ENCODE data around the gene VIL1. TPM values are rescaled to one million over a fixed set of nuclear protein-coding genes. Genes with fewer than 3 reads are reported as not detected.

VIL1 gene
- total and polyA plus RNA-seq, 2 of the 13 experiments (the other 11 are each of a cell fraction or from before 2014, with no cell fraction given): 287 to 301 TPM

- TF ChIP-seq, protein P1, sequence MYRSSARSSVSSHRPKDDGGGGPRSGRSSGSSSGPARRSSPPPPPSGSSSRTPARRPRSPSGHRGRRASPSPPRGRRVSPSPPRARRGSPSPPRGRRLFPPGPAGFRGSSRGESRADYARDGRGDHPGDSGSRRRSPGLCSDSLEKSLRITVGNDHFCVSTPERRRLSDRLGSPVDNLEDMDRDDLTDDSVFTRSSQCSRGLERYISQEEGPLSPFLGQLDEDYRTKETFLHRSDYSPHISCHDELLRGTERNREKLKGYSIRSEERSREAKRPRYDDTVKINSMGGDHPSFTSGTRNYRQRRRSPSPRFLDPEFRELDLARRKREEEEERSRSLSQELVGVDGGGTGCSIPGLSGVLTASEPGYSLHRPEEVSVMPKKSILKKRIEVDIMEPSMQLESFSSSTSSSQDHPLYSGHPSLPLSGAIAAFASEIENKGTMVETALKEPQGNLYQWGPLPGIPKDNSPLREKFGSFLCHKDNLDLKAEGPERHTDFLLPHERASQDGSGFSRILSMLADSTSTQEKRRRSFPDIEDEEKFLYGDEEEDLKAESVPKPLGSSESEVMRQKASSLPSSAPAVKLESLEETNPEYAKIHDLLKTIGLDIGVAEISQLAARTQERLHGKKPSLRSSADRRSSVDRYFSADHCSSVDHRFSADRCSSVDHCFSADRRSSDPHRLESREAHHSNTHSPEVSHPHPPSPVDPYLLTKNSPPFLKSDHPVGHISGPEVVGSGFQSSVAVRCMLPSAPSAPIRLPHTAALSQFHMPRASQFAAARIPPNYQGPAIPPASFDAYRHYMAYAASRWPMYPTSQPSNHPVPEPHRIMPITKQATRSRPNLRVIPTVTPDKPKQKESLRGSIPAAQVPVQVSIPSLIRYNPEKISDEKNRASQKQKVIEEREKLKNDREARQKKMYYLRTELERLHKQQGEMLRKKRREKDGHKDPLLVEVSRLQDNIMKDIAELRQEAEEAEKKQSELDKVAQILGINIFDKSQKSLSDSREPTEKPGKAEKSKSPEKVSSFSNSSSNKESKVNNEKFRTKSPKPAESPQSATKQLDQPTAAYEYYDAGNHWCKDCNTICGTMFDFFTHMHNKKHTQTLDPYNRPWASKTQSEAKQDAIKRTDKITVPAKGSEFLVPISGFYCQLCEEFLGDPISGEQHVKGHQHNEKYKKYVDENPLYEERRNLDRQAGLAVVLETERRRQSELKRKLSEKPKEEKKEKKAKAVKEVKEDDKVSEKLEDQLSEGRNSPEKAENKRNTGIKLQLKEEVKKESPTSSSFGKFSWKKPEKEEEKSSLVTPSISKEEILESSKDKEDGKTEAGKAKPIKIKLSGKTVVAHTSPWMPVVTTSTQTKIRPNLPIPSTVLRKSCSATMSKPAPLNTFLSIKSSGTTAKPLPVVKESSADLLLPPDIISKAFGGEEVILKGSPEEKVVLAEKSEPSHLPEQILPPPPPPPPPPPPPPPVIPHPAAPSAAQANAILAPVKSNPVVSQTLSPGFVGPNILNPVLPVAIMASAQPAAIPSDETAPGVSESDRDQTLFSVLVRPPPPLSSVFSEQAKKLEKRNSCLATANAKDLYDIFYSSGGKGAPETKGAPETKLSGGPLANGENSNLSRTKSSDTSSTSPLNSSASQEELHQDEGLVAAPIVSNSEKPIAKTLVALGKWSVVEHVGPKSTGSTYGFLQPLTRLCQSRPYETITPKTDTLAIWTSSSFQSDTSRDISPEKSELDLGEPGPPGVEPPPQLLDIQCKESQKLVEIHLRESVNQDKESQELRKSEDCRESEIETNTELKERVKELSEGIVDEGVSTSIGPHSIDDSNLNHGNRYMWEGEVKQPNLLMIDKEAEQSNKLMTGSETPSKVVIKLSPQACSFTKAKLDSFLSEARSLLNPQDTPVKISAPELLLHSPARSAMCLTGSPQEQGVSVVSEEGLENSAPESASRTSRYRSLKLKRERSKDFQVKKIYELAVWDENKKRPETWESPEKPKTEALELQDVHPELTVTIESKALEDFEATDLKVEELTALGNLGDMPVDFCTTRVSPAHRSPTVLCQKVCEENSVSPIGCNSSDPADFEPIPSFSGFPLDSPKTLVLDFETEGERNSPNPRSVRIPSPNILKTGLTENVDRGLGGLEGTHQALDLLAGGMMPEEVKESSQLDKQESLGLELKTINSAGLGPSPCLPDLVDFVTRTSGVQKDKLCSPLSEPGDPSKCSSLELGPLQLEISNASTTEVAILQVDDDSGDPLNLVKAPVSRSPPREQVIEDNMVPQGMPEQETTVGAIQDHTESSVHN (CRISPR knock-in tag; IDR thresholded peaks at IDR 0.05): peak; percentile 80; the same call in 1 of the 2 replicates
- TF ChIP-seq, protein P2, sequence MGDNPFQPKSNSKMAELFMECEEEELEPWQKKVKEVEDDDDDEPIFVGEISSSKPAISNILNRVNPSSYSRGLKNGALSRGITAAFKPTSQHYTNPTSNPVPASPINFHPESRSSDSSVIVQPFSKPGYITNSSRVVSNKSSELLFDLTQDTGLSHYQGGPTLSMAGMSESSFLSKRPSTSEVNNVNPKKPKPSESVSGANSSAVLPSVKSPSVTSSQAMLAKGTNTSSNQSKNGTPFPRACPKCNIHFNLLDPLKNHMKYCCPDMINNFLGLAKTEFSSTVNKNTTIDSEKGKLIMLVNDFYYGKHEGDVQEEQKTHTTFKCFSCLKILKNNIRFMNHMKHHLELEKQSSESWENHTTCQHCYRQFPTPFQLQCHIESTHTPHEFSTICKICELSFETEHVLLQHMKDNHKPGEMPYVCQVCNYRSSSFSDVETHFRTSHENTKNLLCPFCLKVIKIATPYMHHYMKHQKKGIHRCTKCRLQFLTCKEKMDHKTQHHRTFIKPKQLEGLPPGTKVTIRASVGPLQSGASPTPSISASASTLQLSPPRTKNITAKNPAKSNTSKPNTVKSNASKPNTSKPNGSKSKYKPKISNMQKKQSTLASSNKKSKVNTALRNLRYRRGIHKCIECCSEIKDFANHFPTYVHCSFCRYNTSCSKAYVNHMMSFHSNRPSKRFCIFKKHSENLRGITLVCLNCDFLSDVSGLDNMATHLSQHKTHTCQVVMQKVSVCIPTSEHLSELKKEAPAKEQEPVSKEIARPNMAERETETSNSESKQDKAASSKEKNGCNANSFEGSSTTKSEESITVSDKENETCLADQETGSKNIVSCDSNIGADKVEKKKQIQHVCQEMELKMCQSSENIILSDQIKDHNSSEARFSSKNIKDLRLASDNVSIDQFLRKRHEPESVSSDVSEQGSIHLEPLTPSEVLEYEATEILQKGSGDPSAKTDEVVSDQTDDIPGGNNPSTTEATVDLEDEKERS (CRISPR knock-in tag; IDR thresholded peaks at IDR 0.05): no peak
- TF ChIP-seq DMAP1 (CRISPR knock-in tag; IDR thresholded peaks at IDR 0.05): peak; percentile 86
- peak; percentile 63 for TF ChIP-seq ZBTB21 (CRISPR knock-in tag; IDR thresholded peaks at IDR 0.05)
- TF ChIP-seq CREM (IDR thresholded peaks at IDR 0.05): peak; percentile 73
- TF ChIP-seq CREM (CRISPR knock-in tag; IDR thresholded peaks at IDR 0.05): no peak
- peak; percentile 68 for TF ChIP-seq PITX1 (CRISPR knock-in tag; IDR thresholded peaks at IDR 0.05)
- TF ChIP-seq FOXK1 (CRISPR knock-in tag; IDR thresholded peaks at IDR 0.05; ENCODE audit: borderline replicate concordance, low read depth): no peak; the same call in none of the 2 replicates
- no peak for TF ChIP-seq SALL2 (CRISPR knock-in tag; IDR thresholded peaks at IDR 0.05)
- TF ChIP-seq HHEX (CRISPR knock-in tag; IDR thresholded peaks at IDR 0.05): no peak
- TF ChIP-seq KDM3A (CRISPR knock-in tag; IDR thresholded peaks at IDR 0.05; ENCODE audit: low read depth): peak; percentile 54; the same call in 1 of the 2 replicates
- no peak for TF ChIP-seq RBAK (CRISPR knock-in tag; IDR thresholded peaks at IDR 0.05)
- no peak for TF ChIP-seq ZNF367 (CRISPR knock-in tag; IDR thresholded peaks at IDR 0.05; ENCODE audit: borderline replicate concordance)
- TF ChIP-seq ZNF784 (CRISPR knock-in tag; IDR thresholded peaks at IDR 0.05; ENCODE audit: borderline replicate concordance): no peak
- TF ChIP-seq, protein P3, sequence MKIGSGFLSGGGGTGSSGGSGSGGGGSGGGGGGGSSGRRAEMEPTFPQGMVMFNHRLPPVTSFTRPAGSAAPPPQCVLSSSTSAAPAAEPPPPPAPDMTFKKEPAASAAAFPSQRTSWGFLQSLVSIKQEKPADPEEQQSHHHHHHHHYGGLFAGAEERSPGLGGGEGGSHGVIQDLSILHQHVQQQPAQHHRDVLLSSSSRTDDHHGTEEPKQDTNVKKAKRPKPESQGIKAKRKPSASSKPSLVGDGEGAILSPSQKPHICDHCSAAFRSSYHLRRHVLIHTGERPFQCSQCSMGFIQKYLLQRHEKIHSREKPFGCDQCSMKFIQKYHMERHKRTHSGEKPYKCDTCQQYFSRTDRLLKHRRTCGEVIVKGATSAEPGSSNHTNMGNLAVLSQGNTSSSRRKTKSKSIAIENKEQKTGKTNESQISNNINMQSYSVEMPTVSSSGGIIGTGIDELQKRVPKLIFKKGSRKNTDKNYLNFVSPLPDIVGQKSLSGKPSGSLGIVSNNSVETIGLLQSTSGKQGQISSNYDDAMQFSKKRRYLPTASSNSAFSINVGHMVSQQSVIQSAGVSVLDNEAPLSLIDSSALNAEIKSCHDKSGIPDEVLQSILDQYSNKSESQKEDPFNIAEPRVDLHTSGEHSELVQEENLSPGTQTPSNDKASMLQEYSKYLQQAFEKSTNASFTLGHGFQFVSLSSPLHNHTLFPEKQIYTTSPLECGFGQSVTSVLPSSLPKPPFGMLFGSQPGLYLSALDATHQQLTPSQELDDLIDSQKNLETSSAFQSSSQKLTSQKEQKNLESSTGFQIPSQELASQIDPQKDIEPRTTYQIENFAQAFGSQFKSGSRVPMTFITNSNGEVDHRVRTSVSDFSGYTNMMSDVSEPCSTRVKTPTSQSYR (CRISPR knock-in tag; IDR thresholded peaks at IDR 0.05; ENCODE audit: borderline replicate concordance): no peak; the same call in 1 of the 2 replicates
These were observed 21.0 kb upstream of the VIL1 start (continued) for GRCh38 chr2:218397820-218398436.

Measured in HepG2 (cell line).